OCI-LY3 (cell line): ENCODE measurements around the gene MAML2.
A peak's percentile ranks its signal among the peaks of the same experiment; 100 is the strongest.

Experiments
- H2AFZ ChIP-seq: fragments of 200-600, 300-600 bp; shearing (Covaris generic); 2 replicates; pipeline ENCODE4 v1.6.0; 2014; ENCODE audit warnings: antibody characterized with exemption, low read depth, low read length
- H3K27ac ChIP-seq: fragments of 200-600, 300-600 bp; sonication (generic); 2 replicates; pipeline ENCODE4 v1.5.1; 2014; ENCODE audit warnings: mild to moderate bottlenecking, low read length, moderate library complexity, mixed read lengths
- H3K27me3 ChIP-seq: fragments of 200-600, 300-600 bp; sonication (generic); 2 replicates; pipeline ENCODE4 v1.6.1; 2014; ENCODE audit warnings: low read depth, low read length, mixed read lengths
- H3K36me3 ChIP-seq: fragments of 200-600, 300-600 bp; sonication (generic); replicated peaks from 2 replicates; pipeline ENCODE3; 2014; ENCODE audit warnings: low read depth, low read length, mixed read lengths
- H3K4me1 ChIP-seq: fragments of 300-600, 200-600 bp; sonication (generic); 2 replicates; pipeline ENCODE4 v1.6.1; 2014; ENCODE audit warnings: low read length, mixed read lengths
- H3K4me2 ChIP-seq: fragments of 200-600, 300-600 bp; sonication (generic); 2 replicates; pipeline ENCODE4 v1.6.1; 2014; ENCODE audit warnings: low read length, mixed read lengths
- H3K4me3 ChIP-seq: fragments of 300-600, 200-600 bp; sonication (generic); 2 replicates; pipeline ENCODE4 v1.5.1; 2014; ENCODE audit warnings: antibody characterized with exemption, mild to moderate bottlenecking, low read length, moderate library complexity
- H3K79me2 ChIP-seq: fragments of 300-600, 200-600 bp; shearing (Covaris generic); 2 replicates; pipeline ENCODE4 v1.6.1; 2014; ENCODE audit warnings: mild to moderate bottlenecking, low read length, mixed read lengths
- H3K9ac ChIP-seq: fragments of 300-600, 200-600 bp; shearing (Covaris generic); 2 replicates; pipeline ENCODE4 v1.6.0; 2014; ENCODE audit warnings: mild to moderate bottlenecking, low read length, moderate library complexity
- H3K9me3 ChIP-seq: fragments of 200-600, 300-600 bp; shearing (Covaris generic); 2 replicates; pipeline ENCODE4 v1.6.1; 2014; ENCODE audit warnings: low read length, mixed read lengths; ENCODE audit not compliant: insufficient read depth
- H4K20me1 ChIP-seq: fragments of 200-600, 300-600 bp; sonication (generic); 2 replicates; pipeline ENCODE4 v1.6.1; 2016; ENCODE audit warnings: low read length, mixed read lengths; ENCODE audit not compliant: insufficient read depth
- CTCF ChIP-seq: fragments of 200-600, 300-600 bp; sonication (generic); IDR thresholded peaks from 2 replicates; pipeline ENCODE4 v1.5.1; 2014; ENCODE audit warnings: antibody characterized with exemption, low read length, low read depth
- EZH2phosphoT487 ChIP-seq: fragments of 200-600 bp; shearing (Covaris generic); IDR thresholded peaks from 2 replicates; pipeline ENCODE4 v1.6.1; 2018; ENCODE audit warnings: antibody characterized with exemption, mixed run types, low read depth

The MAML2 gene

GRCh38 chr11:96079691-96080090 lies 263.3 kb downstream of the MAML2 start:
- TF ChIP-seq EZH2phosphoT487 (no peak), CTCF (no peak)
- peaks cover 21% of the 10 kb centered on the region for H3K4me1 ChIP-seq
- no peaks in the 10 kb centered on the region for H3K27me3 ChIP-seq
- H3K79me2 ChIP-seq = no peaks in the 10 kb centered on the region
- no peaks in the 10 kb centered on the region for H3K9me3 ChIP-seq
- no peaks in the 10 kb centered on the region for H3K36me3 ChIP-seq
- H3K4me2 ChIP-seq = no peak overlapping the region
- H2AFZ ChIP-seq = no peak overlapping the region
- H3K9ac ChIP-seq = no peak overlapping the region
- no peaks in the 10 kb centered on the region for H4K20me1 ChIP-seq
- H3K4me3 ChIP-seq = no peak overlapping the region
- H3K27ac ChIP-seq = no peak overlapping the region

- TF ChIP-seq CTCF (no peak), EZH2phosphoT487 (no peak)
- H3K4me3 ChIP-seq = peak overlapping the region; percentile 30; the same call in 1 of the 2 replicates
- no peaks in the 10 kb centered on the region for H3K36me3 ChIP-seq
- H3K79me2 ChIP-seq = no peaks in the 10 kb centered on the region
- peak overlapping the region; percentile 37; the same call in 1 of the 2 replicates for H3K27ac ChIP-seq
- peaks cover 2% of the 10 kb centered on the region; the same call in 1 of the 2 replicates for H4K20me1 ChIP-seq
- H3K4me1 ChIP-seq = peaks cover 34% of the 10 kb centered on the region
- no peak overlapping the region for H2AFZ ChIP-seq
- no peaks in the 10 kb centered on the region for H3K9me3 ChIP-seq
- peak overlapping the region; percentile 67 for H3K4me2 ChIP-seq
- no peak overlapping the region for H3K9ac ChIP-seq
- no peaks in the 10 kb centered on the region for H3K27me3 ChIP-seq
Measured at GRCh38 chr11:96075532-96075959, 267.4 kb downstream of the MAML2 start.

- peaks cover 2% of the 10 kb centered on the region; the same call in 1 of the 2 replicates for H4K20me1 ChIP-seq
- peaks cover 34% of the 10 kb centered on the region for H3K4me1 ChIP-seq
- H3K27ac ChIP-seq = no peak overlapping the region
- H3K79me2 ChIP-seq = no peaks in the 10 kb centered on the region
- H3K36me3 ChIP-seq = no peaks in the 10 kb centered on the region
- H3K4me2 ChIP-seq = peak overlapping the region; percentile 67
- H3K27me3 ChIP-seq = no peaks in the 10 kb centered on the region
- H3K9me3 ChIP-seq = no peaks in the 10 kb centered on the region
- no peak overlapping the region for H2AFZ ChIP-seq
- peak overlapping the region; percentile 30 for H3K4me3 ChIP-seq
- TF ChIP-seq EZH2phosphoT487 = no peak
- no peak for TF ChIP-seq CTCF
- no peak overlapping the region for H3K9ac ChIP-seq
Measured at GRCh38 chr11:96074551-96075310, 268.3 kb downstream of the MAML2 start.

GRCh38 chr11:96073536-96073935 lies 269.5 kb downstream of the MAML2 start:
- no peak overlapping the region for H3K4me3 ChIP-seq
- peaks cover 2% of the 10 kb centered on the region; the same call in 1 of the 2 replicates for H4K20me1 ChIP-seq
- H3K4me2 ChIP-seq = peak overlapping the region; percentile 67
- no peaks in the 10 kb centered on the region for H3K36me3 ChIP-seq
- no peaks in the 10 kb centered on the region for H3K9me3 ChIP-seq
- no peak overlapping the region for H3K9ac ChIP-seq
- H3K27me3 ChIP-seq = no peaks in the 10 kb centered on the region
- peaks cover 34% of the 10 kb centered on the region for H3K4me1 ChIP-seq
- no peak overlapping the region for H2AFZ ChIP-seq
- no peak overlapping the region for H3K27ac ChIP-seq
- no peaks in the 10 kb centered on the region for H3K79me2 ChIP-seq
- no peak for TF ChIP-seq CTCF
- no peak for TF ChIP-seq EZH2phosphoT487
